Activated CD4-positive, alpha-beta T cell treated with anti-CD3 and anti-CD28 coated beads for 36 hours (primary cell): ENCODE results near the gene KRTAP11-1. TPM values are rescaled to one million over a fixed set of nuclear protein-coding genes. Genes with fewer than 3 reads are reported as not detected.

ENCODE experiments used
- ATAC-seq: fragments of 200-7000 bp; cut with Tn5 transposase; one replicate; pipeline ENCODE4 v1.10.0; 2021; ENCODE audit warnings: mild to moderate bottlenecking, moderate library complexity
- CTCF ChIA-PET: fragments of 350-600 bp; sonication (Branson Sonifier 250); formaldehyde crosslinking; loops from one replicate; lab custom pipeline; 2021; ENCODE audit warnings: antibody characterized with exemption; lab: Charles Lee
- POLR2A ChIA-PET: fragments of 350-600 bp; sonication (Branson Sonifier 250); formaldehyde crosslinking; loops from one replicate; lab custom pipeline; 2021; ENCODE audit warnings: antibody characterized with exemption, inconsistent platforms; lab: Charles Lee
- DNase-seq: peaks from one replicate; pipeline ENCODE4 v3.0.0-alpha.2; 2020
- H3K27ac Mint-ChIP-seq: one replicate; pipeline ENCODE4 v1.8.0; 2021; ENCODE audit warnings: mixed read lengths
- H3K27me3 Mint-ChIP-seq: one replicate; pipeline ENCODE4 v1.8.0; 2021; ENCODE audit warnings: mixed read lengths
- H3K36me3 Mint-ChIP-seq: one replicate; pipeline ENCODE4 v1.8.0; 2021; ENCODE audit warnings: low read depth, mixed read lengths
- H3K4me1 Mint-ChIP-seq: one replicate; pipeline ENCODE4 v1.8.0; 2021; ENCODE audit warnings: mixed read lengths
- H3K4me3 Mint-ChIP-seq: one replicate; pipeline ENCODE4 v1.8.0; 2021; ENCODE audit warnings: mild to moderate bottlenecking, moderate library complexity, mixed read lengths
- H3K9me3 Mint-ChIP-seq: one replicate; pipeline ENCODE4 v1.8.0; 2021; ENCODE audit warnings: low read depth, mixed read lengths
- intact Hi-C, 2 experiments: fragments of 100-400 bp; cut with DNase I in 1 of 2; cut with micrococcal nuclease in 1 of 2; formaldehyde crosslinking; loops; one replicate each; pipeline versions ENCODE4 v1.14.2 to v1.15.1; 2022 to 2024; cut with DNase I, micrococcal nuclease
- total RNA-seq, 2 experiments: library from RNA; stranded (reverse); gene quantifications; one replicate each; pipeline ENCODE4 v1.2.3, GENCODE V29; 2021

The KRTAP11-1 gene
- total RNA-seq, result not detected

DNA sequence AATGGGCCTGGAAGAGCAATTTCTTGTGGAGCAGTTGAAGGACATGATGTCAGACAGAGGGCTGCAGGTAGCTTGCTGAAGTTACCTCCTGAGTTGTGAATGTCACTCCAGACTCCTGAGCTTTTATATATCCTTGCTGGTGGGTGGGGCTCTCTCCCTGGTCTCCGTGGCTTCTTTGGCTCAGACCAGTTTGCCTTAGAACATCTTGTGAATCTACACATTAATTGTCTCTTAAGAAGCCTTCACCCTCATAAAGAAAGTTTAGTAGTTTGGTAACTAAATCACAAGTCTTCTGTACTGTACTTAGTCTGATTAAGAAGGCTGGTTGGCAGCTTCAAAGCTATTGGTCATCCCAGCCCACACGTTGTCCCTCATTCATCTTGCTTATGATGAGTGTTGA is at the start of gene KRTAP11-1:
KRTAP11-1 (minus strand) TSS at position 101 of the 400 bp plus-strand sequence; CDS start at position 45, 56 bp downstream.
- Mint-ChIP-seq H3K9me3 (no peaks in the 10 kb centered on the region), H3K27me3 (peaks cover 3% of the 10 kb centered on the region), H3K4me1 (no peaks in the 10 kb centered on the region), H3K27ac (no peak within 1 kb of the TSS), H3K4me3 (no peak within 1 kb of the TSS), H3K36me3 (no peaks in the 10 kb centered on the region)
- ChIA-PET POLR2A (no interaction called here), CTCF (interaction anchor here (0.9 to 2.0 kb wide), 2 partner anchors 17 to 472 kb away, joined by 3 to 6 read pairs; no protein-coding TSS in a partner anchor)
- DNase-seq, result no peak
- intact Hi-C loops, result no loop called here
- ATAC-seq, result no peak

DNA sequence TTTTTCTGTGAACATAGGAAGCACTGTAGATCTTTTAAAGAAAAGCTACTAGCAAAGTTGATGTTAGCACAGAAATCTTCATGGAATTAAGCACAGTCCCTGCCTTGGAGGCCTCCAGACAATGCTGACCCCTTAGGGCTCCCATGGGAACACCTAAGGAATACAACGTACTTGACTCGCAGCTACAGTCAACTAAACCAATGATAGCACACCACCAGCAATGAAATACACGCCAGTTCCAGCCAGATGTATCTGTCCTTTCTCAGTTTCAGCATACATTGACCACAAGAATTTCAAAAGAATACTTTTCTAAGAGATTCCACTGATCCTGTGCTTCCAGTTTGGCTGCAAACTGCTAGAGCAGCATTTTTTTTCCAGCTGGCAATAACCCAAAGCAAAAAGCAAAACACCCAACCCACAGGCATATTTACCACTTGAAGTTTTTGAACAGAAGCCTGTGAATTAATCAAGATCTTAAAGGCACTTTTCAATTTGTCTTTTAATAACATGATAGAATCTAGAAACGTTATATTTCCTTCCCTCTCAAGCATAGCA is 42.8 kb upstream of the KRTAP11-1 start:
- no peaks in the 10 kb centered on the region for H3K4me1 Mint-ChIP-seq
- ATAC-seq (no peak), DNase-seq (no peak)
- POLR2A ChIA-PET, result no interaction called here
- intact Hi-C loops, result no loop called here
- no peaks in the 10 kb centered on the region for H3K36me3 Mint-ChIP-seq
- peaks cover 18% of the 10 kb centered on the region for H3K27me3 Mint-ChIP-seq
- CTCF ChIA-PET, result no interaction called here
- no peak overlapping the region for H3K4me3 Mint-ChIP-seq
- H3K27ac Mint-ChIP-seq, result no peak overlapping the region
- H3K9me3 Mint-ChIP-seq, result peaks cover 10% of the 10 kb centered on the region

DNA sequence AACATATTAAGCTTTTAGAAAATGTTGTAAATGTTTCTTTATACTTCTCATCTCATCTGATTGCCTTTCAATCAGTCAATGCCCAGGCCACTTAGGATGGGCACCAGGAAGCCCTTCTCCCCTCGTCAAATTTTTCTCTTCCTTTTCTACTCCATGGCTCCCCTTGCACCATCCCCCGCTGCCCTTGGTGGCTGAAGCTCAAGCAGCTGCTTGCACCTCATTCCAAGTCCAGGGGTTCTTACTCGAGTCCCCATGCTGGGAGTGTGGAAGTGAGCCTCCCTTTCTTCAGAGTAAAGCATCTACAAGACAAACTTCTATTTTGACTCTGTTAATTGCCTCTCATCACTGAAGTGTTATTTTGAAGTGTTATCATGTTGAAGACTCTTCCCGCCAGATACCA is 39.7 kb upstream of the KRTAP11-1 start:
- H3K36me3 Mint-ChIP-seq, result no peaks in the 10 kb centered on the region
- ChIA-PET CTCF (no interaction called here), POLR2A (no interaction called here)
- DNase-seq (no peak), ATAC-seq (no peak)
- no peaks in the 10 kb centered on the region for H3K4me1 Mint-ChIP-seq
- no peak overlapping the region for H3K4me3 Mint-ChIP-seq
- intact Hi-C loops, result no loop called here
- H3K27ac Mint-ChIP-seq, result no peak overlapping the region
- H3K27me3 Mint-ChIP-seq, result peaks cover 22% of the 10 kb centered on the region
- H3K9me3 Mint-ChIP-seq, result peaks cover under 1% of the 10 kb centered on the region

DNA sequence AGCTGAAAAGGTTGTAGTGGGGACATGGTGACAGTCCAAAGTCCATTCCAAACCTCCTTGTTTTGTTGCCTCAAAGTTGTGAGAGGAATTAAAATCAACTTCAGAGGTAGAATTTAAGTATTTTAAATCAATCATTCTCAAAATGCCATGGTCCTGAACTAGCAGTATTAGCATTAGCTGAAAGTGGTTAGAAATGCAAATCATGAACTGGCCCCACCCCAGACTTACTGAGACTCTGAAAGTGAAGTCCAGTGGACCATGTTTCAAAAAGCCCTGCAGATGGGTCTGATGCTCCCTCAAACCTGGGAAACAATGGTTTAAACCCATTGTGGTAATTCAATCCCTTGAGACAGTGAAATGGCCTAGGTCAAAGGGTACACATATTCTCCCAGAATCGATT is 36.2 kb upstream of the KRTAP11-1 start:
- Mint-ChIP-seq H3K36me3 (no peaks in the 10 kb centered on the region), H3K4me3 (no peak overlapping the region), H3K9me3 (no peaks in the 10 kb centered on the region), H3K27ac (no peak overlapping the region), H3K27me3 (peaks cover 22% of the 10 kb centered on the region), H3K4me1 (no peaks in the 10 kb centered on the region)
- DNase-seq (no peak), ATAC-seq (no peak)
- POLR2A ChIA-PET, result no interaction called here
- intact Hi-C loops, result no loop called here
- CTCF ChIA-PET, result no interaction called here

GRCh38 chr21:30900881-30901280 is 19.5 kb upstream of the KRTAP11-1 start:
- DNase-seq (no peak), ATAC-seq (no peak)
- H3K9me3 Mint-ChIP-seq, result no peaks in the 10 kb centered on the region
- H3K4me3 Mint-ChIP-seq, result no peak overlapping the region
- H3K4me1 Mint-ChIP-seq, result no peaks in the 10 kb centered on the region
- H3K27ac Mint-ChIP-seq, result no peak overlapping the region
- ChIA-PET CTCF (no interaction called here), POLR2A (no interaction called here)
- intact Hi-C loops, result no loop called here
- peaks cover 15% of the 10 kb centered on the region for H3K27me3 Mint-ChIP-seq
- no peaks in the 10 kb centered on the region for H3K36me3 Mint-ChIP-seq

- no peaks in the 10 kb centered on the region for H3K36me3 Mint-ChIP-seq
- H3K4me1 Mint-ChIP-seq, result no peaks in the 10 kb centered on the region
- H3K4me3 Mint-ChIP-seq, result no peak overlapping the region
- intact Hi-C loops, result no loop called here
- no peaks in the 10 kb centered on the region for H3K9me3 Mint-ChIP-seq
- no peak overlapping the region for H3K27ac Mint-ChIP-seq
- DNase-seq (no peak), ATAC-seq (no peak)
- ChIA-PET CTCF (interaction anchor here (2.0 kb wide), 1 partner anchor 15 kb away, joined by 6 read pairs; no protein-coding TSS in a partner anchor), POLR2A (interaction anchor here (0.6 kb wide), 1 partner anchor 323 kb away, joined by 4 read pairs; no protein-coding TSS in a partner anchor)
- H3K27me3 Mint-ChIP-seq, result no peaks in the 10 kb centered on the region
Observed at GRCh38 chr21:30882866-30883597, 1.7 kb upstream of the KRTAP11-1 start.

- Mint-ChIP-seq H3K4me3 (no peak overlapping the region), H3K27ac (no peak overlapping the region), H3K9me3 (no peaks in the 10 kb centered on the region), H3K36me3 (no peaks in the 10 kb centered on the region), H3K27me3 (peaks cover 3% of the 10 kb centered on the region), H3K4me1 (no peaks in the 10 kb centered on the region)
- ChIA-PET CTCF (no interaction called here), POLR2A (no interaction called here)
- intact Hi-C loops, result no loop called here
- ATAC-seq, result no peak
- no peak for DNase-seq
Observed at GRCh38 chr21:30880914-30881313, 466 bp downstream of the KRTAP11-1 start.

- no peaks in the 10 kb centered on the region for H3K9me3 Mint-ChIP-seq
- peaks cover 6% of the 10 kb centered on the region for H3K27me3 Mint-ChIP-seq
- H3K36me3 Mint-ChIP-seq, result no peaks in the 10 kb centered on the region
- H3K4me1 Mint-ChIP-seq, result no peaks in the 10 kb centered on the region
- no peak overlapping the region for H3K4me3 Mint-ChIP-seq
- ChIA-PET CTCF (no interaction called here), POLR2A (no interaction called here)
- ATAC-seq (no peak), DNase-seq (no peak)
- H3K27ac Mint-ChIP-seq, result no peak overlapping the region
- intact Hi-C loops, result no loop called here
Observed at GRCh38 chr21:30874526-30874925, 6.9 kb downstream of the KRTAP11-1 start.

GRCh38 chr21:30847627-30848500 is 33.5 kb downstream of the KRTAP11-1 start:
- ATAC-seq, result no peak
- H3K36me3 Mint-ChIP-seq, result no peaks in the 10 kb centered on the region
- no peaks in the 10 kb centered on the region for H3K4me1 Mint-ChIP-seq
- H3K9me3 Mint-ChIP-seq, result no peaks in the 10 kb centered on the region
- no peak overlapping the region for H3K27ac Mint-ChIP-seq
- ChIA-PET CTCF (interaction anchor here (1.2 to 1.7 kb wide), 2 partner anchors 8 to 11 kb away, joined by 5 to 6 read pairs; no protein-coding TSS in a partner anchor), POLR2A (no interaction called here)
- no peak for DNase-seq
- intact Hi-C loops, result no loop called here
- H3K4me3 Mint-ChIP-seq, result no peak overlapping the region
- peaks cover 7% of the 10 kb centered on the region for H3K27me3 Mint-ChIP-seq

DNA sequence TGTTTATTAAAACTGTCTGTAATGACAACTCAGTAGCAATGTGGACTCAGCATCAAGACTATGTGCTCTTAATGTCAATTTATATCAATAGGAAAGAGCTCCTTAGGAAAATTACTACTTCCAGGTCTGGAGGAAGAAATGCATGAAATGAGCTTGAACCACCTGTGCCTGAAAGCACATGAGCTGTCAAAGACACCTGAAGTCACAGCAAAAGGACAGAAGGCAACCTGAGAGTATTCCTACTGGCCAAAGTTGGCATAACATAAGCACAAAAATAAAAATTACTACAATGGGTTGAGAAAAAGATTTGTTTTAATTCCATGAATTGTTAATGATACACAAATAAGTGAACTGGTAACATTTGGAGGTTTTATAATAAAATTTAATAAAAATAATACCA is 38.4 kb downstream of the KRTAP11-1 start:
- CTCF ChIA-PET, result interaction anchor here (1.7 to 2.1 kb wide), 2 partner anchors 11 to 244 kb away, joined by 11 to 12 read pairs; no protein-coding TSS in a partner anchor
- POLR2A ChIA-PET, result interaction anchor here (0.6 kb wide), 1 partner anchor 646 kb away, joined by 5 read pairs; no protein-coding TSS in a partner anchor
- intact Hi-C loops, result no loop called here

DNA sequence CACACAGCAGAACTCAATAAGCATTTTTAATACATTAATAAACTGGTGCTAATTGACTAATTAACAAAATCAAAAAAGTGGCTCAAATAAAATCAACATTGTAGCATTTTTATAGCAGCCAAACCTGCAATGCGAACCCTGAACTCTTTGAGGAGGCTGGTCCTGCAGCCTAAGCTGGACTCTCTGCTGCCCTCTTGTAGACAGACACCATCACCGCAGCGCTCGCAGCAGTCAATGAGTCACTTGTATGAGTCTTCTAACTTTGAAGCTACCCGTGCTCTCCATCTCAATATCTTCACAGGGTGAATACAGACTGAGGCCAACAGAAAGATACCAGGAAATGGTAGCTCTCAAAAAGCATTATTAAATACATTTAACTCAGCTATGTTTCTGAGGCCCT is 42.1 kb downstream of the KRTAP11-1 start:
- intact Hi-C loops, result loop anchor here in 1 of 2 experiments (2.0 to 10.0 kb wide), 2 partner anchors 247 to 765 kb away; no protein-coding TSS in a partner anchor
- Mint-ChIP-seq H3K4me3 (no peak overlapping the region), H3K27ac (no peak overlapping the region), H3K27me3 (peaks cover 12% of the 10 kb centered on the region), H3K36me3 (no peaks in the 10 kb centered on the region), H3K4me1 (no peaks in the 10 kb centered on the region), H3K9me3 (no peaks in the 10 kb centered on the region)
- ChIA-PET CTCF (interaction anchor here (0.6 to 1.6 kb wide), 8 partner anchors 8 to 311 kb away, joined by 3 to 6 read pairs (median 3); no protein-coding TSS in a partner anchor), POLR2A (interaction anchor here (0.6 kb wide), 1 partner anchor 738 kb away, joined by 6 read pairs; no protein-coding TSS in a partner anchor)
- peak; percentile 92 for ATAC-seq
- DNase-seq, result peak; percentile 72

More for the DNA sequence above, 38.4 kb downstream of the KRTAP11-1 start:
- DNase-seq, result no peak
- H3K9me3 Mint-ChIP-seq, result no peaks in the 10 kb centered on the region
- no peak for ATAC-seq
- no peak overlapping the region for H3K4me3 Mint-ChIP-seq
- no peaks in the 10 kb centered on the region for H3K36me3 Mint-ChIP-seq
- no peaks in the 10 kb centered on the region for H3K4me1 Mint-ChIP-seq
- H3K27ac Mint-ChIP-seq, result no peak overlapping the region
- H3K27me3 Mint-ChIP-seq, result peaks cover 13% of the 10 kb centered on the region
